ENCODE data around the gene RHO.
A peak's percentile ranks its signal among the peaks of the same experiment; 100 is the strongest.

The RHO gene

GRCh38 chr3:129548104-129548965 lies 19.9 kb downstream of the RHO start:
- DNase-seq: no peak

- peak; percentile 87 for DNase-seq
Observed at GRCh38 chr3:129549006-129549800, 20.8 kb downstream of the RHO start.

DNA sequence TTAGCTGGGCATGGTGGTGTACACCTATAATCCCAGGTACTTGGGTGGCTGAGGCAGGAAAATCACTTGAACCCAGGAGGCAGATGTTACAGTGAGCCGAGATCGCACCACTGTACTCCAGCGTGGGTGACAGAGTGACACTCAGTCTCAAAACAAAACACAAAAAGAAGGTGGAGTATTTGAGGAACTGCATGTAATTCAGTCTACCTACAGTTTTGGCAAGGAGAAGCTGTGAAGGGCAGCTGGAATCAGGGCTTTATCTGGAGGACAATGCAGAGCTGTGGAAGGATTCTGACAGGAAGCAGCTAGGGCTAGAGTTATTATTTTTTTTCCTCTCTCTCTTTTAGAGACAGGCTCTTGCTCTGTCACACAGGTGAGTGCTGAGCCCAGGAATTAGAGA lies 21.4 kb downstream of the RHO start:
- DNase-seq: no peak

DNA sequence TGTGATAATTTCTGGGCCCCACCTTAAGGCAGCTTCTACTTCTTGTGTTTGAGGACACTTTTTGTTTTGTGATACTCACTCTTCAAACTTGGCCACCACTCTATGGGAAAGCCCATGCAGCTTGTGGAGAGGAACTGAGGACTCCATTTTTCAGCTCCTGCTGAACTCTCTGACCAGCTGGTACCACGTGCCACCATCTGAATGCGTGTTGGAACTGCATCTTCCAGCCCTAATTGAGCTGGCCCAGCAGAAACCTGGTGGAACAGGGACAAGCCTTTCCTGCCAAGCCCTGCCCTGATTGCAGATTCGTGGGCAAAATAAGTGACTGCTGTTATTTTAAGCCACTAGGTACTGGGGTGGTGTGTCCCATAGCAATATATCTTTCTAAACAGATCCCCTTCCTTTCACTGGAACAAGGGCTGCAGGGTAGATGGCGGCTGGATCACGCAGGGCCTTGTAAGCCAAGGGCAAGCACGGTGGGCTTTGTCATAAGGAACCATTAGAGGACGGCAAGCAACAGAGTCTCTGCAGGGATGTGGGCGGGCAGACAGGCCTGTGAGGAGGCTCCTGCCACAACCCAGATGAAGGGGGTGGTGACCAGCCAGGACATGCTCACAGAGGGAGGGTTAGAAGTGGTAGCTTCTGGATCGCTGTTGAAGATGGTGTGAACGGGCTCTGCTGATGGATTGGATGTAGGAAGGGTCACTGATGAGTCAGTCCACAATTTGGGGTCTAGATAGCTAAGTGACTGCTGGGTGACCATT lies 24.0 kb downstream of the RHO start:
- peak; percentile 71 for DNase-seq

GRCh38 chr3:129553171-129553570 lies 24.7 kb downstream of the RHO start:
- DNase-seq: no peak

DNA sequence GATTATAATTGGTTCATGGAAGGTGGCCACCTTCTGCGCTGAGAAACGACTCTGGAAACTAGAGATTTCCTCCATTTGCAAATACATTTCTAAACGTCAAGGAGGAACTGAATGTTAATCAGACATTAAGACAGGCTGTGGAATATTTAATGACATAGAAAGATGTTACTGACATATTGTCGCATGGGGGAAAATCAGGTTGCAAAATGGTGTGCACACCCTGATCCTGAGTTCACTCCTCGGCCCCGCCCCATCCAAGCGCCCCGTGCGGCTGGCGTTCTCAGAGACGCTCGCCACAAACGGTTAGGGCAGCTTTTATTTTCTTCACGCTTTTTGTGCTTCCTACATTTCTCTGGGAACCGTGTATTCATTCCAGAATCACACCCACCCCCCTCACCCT lies 25.3 kb downstream of the RHO start:
- no peak for DNase-seq

DNA sequence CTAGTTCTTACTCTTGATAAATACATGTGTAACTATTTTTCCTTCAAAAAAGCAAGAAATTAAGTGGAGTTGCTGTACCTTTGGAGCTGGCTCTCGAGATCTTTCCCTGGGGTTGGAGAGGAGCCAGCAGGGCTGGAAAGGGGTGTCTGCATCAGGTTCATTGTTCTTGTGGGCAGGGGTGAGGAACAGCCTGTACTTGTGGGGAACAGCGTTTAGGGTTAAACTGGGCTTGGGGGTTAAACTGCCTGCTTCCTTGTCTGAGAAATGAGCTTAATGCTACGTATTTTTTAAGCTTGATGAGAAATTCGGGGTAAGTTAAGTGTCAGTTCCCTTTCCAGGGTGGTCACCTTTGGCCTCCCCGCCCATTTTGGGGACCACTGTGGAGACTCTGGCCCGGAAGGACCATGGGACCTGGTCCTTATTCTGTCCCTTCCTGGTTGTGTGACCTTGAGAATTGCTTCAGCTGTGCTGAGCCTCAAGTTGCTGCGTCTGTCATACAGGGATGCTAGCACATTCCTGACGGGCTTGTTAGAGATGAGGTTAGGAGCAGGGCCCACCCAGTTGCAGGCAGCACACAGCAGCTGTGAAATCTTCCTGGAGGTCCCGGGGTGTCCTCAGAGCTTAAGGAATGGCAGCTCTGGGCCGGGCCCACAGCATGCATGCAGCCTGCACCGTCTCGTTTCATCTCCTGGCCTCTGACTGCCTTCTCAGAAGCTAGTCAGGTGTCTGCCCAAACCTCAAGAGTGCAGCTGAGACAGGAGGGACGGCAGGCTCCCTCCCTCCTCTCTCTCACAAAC lies 26.1 kb downstream of the RHO start:
- no peak for DNase-seq

DNA sequence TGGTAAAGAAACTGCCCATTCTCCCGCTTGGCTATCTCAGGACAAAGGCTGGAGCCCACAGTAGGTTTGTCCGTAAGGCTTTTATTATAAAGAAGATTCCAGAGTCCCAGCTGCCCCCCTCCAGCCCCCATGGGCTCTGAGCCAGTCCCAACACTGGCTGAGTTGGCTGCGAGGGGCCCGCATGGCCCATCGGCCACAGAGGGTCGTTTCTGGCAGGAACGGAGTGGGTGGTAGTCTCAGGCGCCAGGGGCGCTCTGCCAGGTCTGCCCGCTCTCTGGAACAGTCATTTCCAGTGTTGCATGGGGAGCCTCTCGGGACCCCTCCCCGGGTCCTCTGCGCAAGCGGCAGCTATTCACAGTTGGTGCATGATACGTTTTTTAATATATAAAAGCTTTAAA lies 26.7 kb downstream of the RHO start:
- DNase-seq: no peak

- no peak for DNase-seq
Observed at GRCh38 chr3:129555616-129556357, 27.3 kb downstream of the RHO start.

DNA sequence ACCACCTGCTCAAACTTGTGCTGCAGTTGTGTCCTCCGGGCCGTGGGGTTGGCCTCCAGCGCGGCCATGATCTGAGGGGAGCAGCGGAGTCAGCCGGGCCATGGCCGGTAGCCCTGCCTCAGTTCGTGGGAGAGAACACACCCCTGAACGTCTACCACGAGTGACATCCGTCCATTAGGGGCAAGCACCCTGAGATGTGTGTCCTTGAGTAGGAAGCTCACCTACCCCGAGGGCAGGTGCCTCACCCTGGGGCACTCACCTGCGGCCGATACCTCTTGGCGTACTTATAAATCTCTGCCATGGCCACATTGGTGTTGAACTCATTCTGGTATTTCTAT lies 27.9 kb downstream of the RHO start:
- DNase-seq: no peak

DNA sequence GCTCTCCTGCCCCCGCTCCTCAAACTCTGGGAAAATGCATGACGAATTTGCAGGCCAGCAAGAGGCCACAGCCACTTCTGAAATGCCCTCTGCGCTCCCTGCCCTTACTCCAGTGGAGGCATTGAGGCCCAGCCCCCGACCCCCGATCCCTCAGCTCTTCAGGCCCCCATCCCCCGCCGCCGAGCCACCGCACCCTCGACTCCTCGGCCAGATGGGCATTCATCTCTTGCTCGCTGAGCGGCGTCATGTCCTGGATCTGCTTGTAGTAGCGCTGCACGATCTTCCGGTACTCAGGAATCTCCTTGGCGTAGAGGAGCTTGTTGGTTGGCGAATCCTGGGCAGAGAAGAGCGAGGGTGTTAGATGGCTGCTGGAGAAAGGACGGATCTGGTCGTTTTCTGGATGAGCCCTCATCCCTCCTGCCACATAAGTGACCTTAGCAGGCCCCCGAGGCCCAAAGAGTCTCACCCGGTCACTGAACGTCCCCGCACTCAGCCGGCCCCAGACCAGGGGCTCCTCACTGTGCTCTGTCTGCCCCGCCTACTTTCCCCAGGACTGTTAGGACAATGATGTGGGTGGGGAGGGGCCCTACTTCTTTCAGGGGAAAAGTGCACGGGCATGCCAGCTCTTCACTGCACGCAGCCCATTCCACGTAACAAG lies 28.6 kb downstream of the RHO start:
- DNase-seq: no peak

DNA sequence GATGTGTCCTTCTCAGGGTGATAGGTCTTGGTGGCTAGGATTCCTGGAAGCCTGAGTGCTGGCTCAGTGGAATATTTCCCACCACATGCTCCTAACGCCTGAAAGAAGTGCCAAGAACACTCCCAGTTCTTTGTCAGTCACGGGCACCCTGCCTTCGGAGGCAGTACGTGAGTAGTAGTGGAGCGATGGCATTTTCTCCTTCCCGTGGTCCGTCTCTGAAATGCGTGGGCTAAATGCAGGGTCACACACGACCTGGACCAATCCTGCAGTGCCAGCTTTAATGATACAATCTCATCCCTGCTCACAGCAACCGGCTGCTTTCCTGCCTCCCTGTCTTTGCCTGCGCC lies 29.1 kb downstream of the RHO start:
- no peak for DNase-seq

DNA sequence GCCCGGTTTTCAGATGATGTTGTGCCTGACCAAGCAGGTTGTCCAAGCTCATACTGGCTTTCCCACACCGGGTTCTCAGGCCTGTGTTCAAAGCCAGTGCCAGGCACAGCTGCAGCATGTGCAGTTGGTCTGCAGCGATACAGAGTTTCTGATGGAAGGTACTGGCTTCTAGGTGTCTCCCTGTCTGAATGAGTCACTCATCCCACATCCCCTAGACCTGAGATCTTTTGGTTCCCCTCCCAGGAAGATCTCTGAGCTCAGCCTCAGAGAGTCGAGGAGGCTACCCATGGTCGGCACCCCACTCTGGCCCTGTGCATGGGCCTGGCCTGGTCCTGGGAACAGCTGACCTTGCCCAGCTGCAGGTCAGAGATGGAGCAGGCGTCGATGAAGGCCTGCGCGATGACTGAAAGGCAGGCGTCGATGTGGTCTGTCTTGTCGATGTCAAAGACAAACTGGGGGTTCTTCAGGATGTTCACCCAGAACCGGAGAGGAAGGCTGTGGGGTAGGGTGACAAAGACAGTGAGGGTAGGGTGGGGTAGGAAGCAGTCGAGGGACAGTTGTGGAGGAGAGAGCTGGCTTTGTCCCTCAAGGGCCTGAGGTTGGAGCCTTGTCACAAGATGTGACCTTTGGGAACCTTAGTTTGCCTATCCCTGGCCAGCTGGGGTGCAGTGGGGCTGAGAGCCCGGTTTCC lies 29.8 kb downstream of the RHO start:
- DNase-seq: no peak

DNA sequence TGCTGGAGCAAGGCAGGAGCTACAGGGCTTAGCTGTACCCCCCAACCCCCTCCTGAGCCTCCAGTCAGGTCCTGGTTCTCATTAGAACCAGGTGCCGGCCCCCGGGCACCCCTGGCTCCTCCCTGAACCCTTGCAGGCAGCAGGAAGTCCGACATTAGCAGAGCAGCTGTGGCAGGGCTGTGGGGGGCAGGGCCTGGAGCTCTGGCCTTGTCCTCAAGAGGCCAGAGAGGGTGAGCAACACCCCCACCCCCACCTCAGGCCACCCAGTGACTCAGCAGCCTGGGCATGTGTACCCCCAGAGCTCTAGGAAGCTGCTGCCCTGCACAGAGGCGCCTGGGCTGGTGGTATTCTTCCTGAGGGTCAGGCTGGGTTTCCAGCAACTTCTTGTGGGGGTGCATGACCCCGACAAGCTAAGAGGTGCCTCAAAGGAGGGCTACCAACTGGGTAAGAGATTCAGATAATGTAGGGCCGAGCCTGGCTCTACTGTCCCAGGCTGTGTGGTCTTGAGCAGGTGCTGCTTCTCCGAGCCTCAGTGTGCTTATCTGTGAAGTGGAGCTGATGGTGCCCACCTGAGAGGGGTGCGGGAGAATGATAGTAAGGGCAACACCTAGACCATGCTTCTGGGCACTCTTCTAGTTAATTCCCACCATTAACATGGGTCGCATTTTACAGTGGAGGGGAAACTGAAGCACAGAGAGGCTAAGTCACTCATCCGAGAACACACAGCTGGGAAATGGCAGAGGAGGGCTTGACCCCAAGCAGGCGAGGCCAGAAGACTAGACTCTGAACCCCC lies 30.5 kb downstream of the RHO start:
- no peak for DNase-seq

GRCh38 chr3:129559565-129560079 lies 31.2 kb downstream of the RHO start:
- no peak for DNase-seq

GRCh38 chr3:129560269-129560787 lies 31.9 kb downstream of the RHO start:
- DNase-seq: no peak

DNA sequence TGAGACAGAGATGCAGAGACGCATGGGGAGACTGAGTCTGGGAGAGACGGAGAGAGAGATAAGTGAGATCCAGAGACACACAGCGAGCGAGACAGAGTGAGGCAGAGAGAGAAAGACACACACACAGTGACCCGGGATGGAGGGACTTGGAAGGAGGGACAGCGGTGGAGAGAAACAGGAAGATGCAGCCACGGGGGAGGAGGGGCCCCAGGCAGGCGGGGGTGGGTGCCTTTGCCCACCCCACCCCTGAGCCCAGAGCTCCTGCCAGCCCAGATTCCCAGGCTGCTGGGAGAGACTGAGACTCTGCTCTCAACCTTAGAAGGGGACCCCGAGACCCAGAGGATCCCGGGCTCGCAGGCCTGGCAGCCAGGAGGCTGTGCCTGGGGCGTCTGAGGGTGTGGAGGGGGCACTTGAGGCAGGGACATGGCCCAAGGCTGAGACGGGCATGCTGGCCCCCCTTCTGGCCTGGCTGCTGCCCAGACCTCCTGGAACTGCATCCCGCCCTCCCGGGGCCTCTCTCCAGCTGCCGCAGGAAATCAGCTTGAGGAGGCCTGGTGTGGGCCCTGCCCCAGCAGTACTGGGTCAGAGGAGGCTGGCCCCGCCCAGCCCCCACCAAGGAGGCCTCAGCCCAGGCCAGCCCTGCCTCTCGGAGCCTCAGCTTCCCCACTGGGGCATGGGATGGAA lies 32.6 kb downstream of the RHO start:
- DNase-seq: peak; percentile 79

- DNase-seq: no peak
Observed at GRCh38 chr3:129561619-129562248, 33.3 kb downstream of the RHO start.

All from islet precursor cell (in vitro differentiated cells).